ENCODE data around the gene VPS33A. TPM values are rescaled to one million over a fixed set of nuclear protein-coding genes. Genes with fewer than 3 reads are reported as not detected.

VPS33A gene
- total and polyA plus RNA-seq, 2 of the 8 experiments (the other 6 are each of a cell fraction or from before 2014, with no cell fraction given), result 16.4 to 41.8 TPM

DNA sequence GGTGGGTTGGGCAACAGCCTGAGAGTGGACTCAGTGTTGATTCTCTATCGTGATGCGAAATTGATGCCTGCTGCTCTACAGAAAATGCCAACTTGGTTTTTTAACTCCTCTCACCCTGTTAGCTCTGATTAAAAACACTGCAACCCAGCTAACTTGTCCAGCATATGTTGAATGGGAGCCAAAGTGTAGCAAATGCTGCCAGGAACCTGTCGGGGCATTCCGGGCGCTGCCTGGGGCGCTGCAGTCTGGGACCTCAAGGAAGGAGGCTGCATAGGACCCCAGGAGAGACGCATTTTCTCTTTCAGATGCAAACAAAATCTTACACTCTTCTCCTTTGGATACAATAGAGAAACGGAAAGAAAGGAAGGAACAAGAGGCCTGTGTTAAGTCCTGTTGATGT is 58.9 kb downstream of the VPS33A start (continued):
- no peak for TF ChIP-seq SIX5 (IDR thresholded peaks at IDR 0.05; ENCODE audit: low read depth, low read length)
- TF ChIP-seq KDM5A (IDR thresholded peaks at IDR 0.05; ENCODE audit: low read length), result no peak
- no peak for TF ChIP-seq NRF1 (IDR thresholded peaks at IDR 0.05; ENCODE audit: low read depth, low read length)
- TF ChIP-seq, protein P1, sequence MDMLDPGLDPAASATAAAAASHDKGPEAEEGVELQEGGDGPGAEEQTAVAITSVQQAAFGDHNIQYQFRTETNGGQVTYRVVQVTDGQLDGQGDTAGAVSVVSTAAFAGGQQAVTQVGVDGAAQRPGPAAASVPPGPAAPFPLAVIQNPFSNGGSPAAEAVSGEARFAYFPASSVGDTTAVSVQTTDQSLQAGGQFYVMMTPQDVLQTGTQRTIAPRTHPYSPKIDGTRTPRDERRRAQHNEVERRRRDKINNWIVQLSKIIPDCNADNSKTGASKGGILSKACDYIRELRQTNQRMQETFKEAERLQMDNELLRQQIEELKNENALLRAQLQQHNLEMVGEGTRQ (IDR thresholded peaks at IDR 0.05; ENCODE audit: low read length), result no peak
- TF ChIP-seq E2F6 (IDR thresholded peaks at IDR 0.05), result no peak
